Measurements from ENCODE around the gene LAMA5.
A peak's percentile ranks its signal among the peaks of the same experiment; 100 is the strongest.

Gene LAMA5

DNA sequence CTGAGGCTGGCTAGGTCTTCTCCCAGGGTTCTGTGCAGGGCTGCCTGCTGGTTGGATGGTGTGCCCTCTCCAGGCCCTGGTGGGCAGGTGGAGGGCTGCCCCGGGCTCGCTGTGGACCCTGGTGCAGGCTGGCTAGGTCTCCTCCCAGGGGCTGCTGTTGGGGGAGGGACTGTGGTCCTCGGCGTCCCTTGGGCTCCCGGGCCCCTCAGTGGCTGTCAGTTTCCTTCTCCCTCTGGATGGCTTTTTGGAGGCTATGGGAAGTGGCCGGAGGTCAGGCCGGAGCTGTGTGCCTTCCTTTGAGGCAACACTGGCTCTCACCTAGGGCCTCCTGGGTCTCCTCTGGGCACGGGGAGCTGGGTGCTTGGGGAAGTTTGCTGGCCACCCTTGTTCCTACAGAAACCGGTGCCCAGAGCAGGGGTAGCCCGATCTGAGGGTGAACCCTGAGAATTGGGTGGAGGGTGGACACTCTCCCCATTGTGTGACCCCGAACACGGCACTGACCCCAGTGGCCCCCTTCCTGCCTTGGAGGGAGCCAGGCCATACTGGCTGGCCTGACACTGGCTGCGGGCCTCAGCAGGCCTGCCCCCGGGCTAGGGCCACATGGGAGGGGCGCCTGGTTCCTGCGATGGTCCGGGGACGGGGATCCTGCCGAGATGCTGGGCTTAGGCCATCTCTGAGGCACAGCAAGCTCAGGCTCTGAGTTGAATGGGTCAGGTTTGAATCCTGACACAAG lies 43.8 kb upstream of the LAMA5 start:
- TF ChIP-seq, protein P1, sequence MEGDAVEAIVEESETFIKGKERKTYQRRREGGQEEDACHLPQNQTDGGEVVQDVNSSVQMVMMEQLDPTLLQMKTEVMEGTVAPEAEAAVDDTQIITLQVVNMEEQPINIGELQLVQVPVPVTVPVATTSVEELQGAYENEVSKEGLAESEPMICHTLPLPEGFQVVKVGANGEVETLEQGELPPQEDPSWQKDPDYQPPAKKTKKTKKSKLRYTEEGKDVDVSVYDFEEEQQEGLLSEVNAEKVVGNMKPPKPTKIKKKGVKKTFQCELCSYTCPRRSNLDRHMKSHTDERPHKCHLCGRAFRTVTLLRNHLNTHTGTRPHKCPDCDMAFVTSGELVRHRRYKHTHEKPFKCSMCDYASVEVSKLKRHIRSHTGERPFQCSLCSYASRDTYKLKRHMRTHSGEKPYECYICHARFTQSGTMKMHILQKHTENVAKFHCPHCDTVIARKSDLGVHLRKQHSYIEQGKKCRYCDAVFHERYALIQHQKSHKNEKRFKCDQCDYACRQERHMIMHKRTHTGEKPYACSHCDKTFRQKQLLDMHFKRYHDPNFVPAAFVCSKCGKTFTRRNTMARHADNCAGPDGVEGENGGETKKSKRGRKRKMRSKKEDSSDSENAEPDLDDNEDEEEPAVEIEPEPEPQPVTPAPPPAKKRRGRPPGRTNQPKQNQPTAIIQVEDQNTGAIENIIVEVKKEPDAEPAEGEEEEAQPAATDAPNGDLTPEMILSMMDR (IDR thresholded peaks at IDR 0.05; ENCODE audit: extremely low read depth, missing control alignments): no peak
- no peak for DNase-seq (ENCODE audit: low spot score)

DNA sequence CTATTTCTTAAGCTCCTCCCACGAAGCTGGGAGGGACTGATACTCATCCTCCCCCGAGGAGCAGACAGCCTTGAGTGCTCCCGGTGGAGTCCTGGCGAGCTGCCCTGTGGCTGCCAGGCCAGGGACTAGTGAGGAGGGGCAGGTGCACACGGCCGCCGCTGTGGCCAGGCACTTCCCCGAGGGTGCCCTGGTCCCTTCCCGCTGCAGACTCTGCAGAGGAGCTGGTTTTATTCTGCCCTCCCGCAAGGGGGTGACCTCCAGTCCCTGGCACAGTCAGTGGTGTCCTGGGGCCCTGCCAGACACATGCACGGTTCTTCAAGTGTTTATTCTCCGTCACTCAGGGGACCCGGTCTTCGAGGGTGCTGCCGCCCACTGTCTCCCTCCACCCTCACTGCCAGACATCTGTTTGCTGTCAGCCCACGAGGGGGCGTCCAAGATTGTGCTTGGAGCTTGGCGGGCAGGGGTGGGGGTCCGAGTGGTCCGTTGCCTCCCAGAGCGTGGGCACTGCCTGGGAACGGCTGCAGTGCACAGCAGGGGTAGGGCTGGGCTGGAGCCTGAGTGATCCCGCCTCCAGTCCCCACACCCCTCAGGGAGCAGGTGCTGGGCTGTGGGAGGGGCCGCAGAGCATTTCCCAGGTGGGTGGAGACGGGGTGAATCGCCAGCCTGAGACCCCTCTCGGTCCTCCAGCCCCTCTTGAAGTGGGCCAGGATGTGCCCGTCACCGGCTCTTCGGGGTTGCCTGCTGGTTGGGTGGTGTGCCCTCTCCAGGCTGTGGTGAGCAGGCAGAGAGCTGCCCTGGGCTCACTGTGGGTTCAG lies 43.0 kb upstream of the LAMA5 start:
- DNase-seq (ENCODE audit: low spot score): peak; percentile 74
- TF ChIP-seq, protein P1 (IDR thresholded peaks at IDR 0.05; ENCODE audit: extremely low read depth, missing control alignments): peak; percentile 52

- TF ChIP-seq, protein P1 (IDR thresholded peaks at IDR 0.05; ENCODE audit: extremely low read depth, missing control alignments): no peak
- no peak for DNase-seq (ENCODE audit: low spot score)
Measured at GRCh38 chr20:62409086-62409853, 42.2 kb upstream of the LAMA5 start.

GRCh38 chr20:62408640-62409039 lies 41.5 kb upstream of the LAMA5 start:
- TF ChIP-seq, protein P1 (IDR thresholded peaks at IDR 0.05; ENCODE audit: extremely low read depth, missing control alignments): no peak
- DNase-seq (ENCODE audit: low spot score): no peak

DNA sequence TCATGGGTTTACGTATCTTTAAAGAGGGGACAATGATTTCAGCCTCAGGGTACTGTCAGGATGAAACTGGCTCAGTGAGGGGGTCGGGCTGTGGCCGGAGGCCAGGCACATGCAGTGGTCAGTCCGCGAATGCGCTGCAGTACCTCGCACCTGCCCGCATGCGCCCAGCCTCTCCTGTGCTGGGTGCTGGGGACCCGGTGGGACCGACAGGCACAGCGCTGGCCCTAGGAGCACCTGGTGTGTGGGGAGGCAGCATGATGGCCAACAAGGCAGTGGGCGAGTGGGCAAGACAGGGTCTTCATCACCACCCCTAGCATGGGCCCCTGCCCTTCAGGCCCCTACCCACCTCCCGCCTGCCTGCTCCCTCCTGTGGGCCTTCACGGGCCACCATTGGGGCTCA lies 40.9 kb upstream of the LAMA5 start:
- TF ChIP-seq, protein P1 (IDR thresholded peaks at IDR 0.05; ENCODE audit: extremely low read depth, missing control alignments): no peak
- no peak for DNase-seq (ENCODE audit: low spot score)

- peak; percentile 99 for DNase-seq (ENCODE audit: low spot score)
- TF ChIP-seq, protein P1 (IDR thresholded peaks at IDR 0.05; ENCODE audit: extremely low read depth, missing control alignments): no peak
Measured at GRCh38 chr20:62407221-62407992, 40.3 kb upstream of the LAMA5 start, which contains the start of gene CABLES2. Gene CABLES2 (minus strand): TSS chr20:62407285. CDS start chr20:62407276, 9 bp downstream.

Data from GM20000 (cell line).